PC-3 (cell line): Measurements from ENCODE around the gene KCNG4. TPM values are rescaled to one million over a fixed set of nuclear protein-coding genes. Genes with fewer than 3 reads are reported as not detected.

Source experiments
- ATAC-seq: fragments of 200-7000 bp; cut with Tn5 transposase; 2 replicates; pipeline ENCODE4 v1.9.1; 2020; ENCODE audit warnings: mild to moderate bottlenecking, moderate library complexity
- BruUV-seq: library from RNA; stranded (reverse); fragments of 400-500 nt; replicated peaks from 2 replicates; lab custom pipeline; 2021; lab: Mats Ljungman, UMichigan
- CTCF ChIA-PET: fragments of 300-600 bp; sonication (Branson Sonifier 250); formaldehyde crosslinking; loops from one replicate; lab custom pipeline; 2022; ENCODE audit warnings: antibody characterized with exemption; lab: Charles Lee
- POLR2A ChIA-PET: fragments of 300-600 bp; sonication (Branson Sonifier 250); formaldehyde crosslinking; loops from one replicate; lab custom pipeline; 2022; ENCODE audit warnings: antibody characterized with exemption; ENCODE audit not compliant: unreplicated experiment; lab: Charles Lee
- DNase-seq: peaks from one replicate; pipeline ENCODE4 v3.0.0-alpha.2; 2015
- H2AFZ ChIP-seq: fragments of 300-600 bp; sonication (generic); 2 replicates; pipeline ENCODE4 v1.6.0; 2016; ENCODE audit warnings: antibody characterized with exemption, low read length
- H3F3A ChIP-seq: fragments of 300-600 bp; sonication (generic); one replicate; pipeline ENCODE4 v1.6.0; 2017; ENCODE audit warnings: antibody characterized with exemption, low read length, control low read depth, mild to moderate bottlenecking; ENCODE audit not compliant: unreplicated experiment
- H3K27ac ChIP-seq: fragments of 300-600 bp; sonication (generic); 2 replicates; pipeline ENCODE4 v1.5.1; 2016; ENCODE audit warnings: mild to moderate bottlenecking, low read length
- H3K27me3 ChIP-seq: fragments of 300-600 bp; sonication (generic); 2 replicates; pipeline ENCODE4 v1.6.1; 2016; ENCODE audit warnings: low read length, mixed read lengths
- H3K36me3 ChIP-seq: fragments of 300-600 bp; sonication (generic); 2 replicates; pipeline ENCODE4 v1.6.1; 2016; ENCODE audit warnings: low read depth, mixed run types, low read length, mixed read lengths
- H3K4me1 ChIP-seq: fragments of 300-600 bp; sonication (generic); 2 replicates; pipeline ENCODE4 v1.5.1; 2016; ENCODE audit warnings: low read length; ENCODE audit not compliant: insufficient read depth
- H3K4me2 ChIP-seq: fragments of 300-600 bp; sonication (generic); 2 replicates; pipeline ENCODE4 v1.6.0; 2016; ENCODE audit warnings: low read length
- H3K4me3 ChIP-seq: fragments of 300-600 bp; sonication (generic); 2 replicates; pipeline ENCODE4 v1.5.1; 2016; ENCODE audit warnings: mild to moderate bottlenecking, low read length, mixed read lengths
- H3K79me2 ChIP-seq: fragments of 300-600 bp; sonication (generic); 2 replicates; pipeline ENCODE4 v1.6.1; 2017; ENCODE audit warnings: low read length, mixed read lengths
- H3K9ac ChIP-seq: fragments of 300-600 bp; sonication (generic); 2 replicates; pipeline ENCODE4 v1.6.0; 2016; ENCODE audit warnings: mild to moderate bottlenecking, low read length
- H3K9me2 ChIP-seq: fragments of 300-600 bp; sonication (generic); replicated peaks from 2 replicates; pipeline ENCODE4 v1.6.1; 2016; ENCODE audit warnings: mixed run types, low read length, mixed read lengths
- H3K9me3 ChIP-seq: fragments of 300-600 bp; sonication (generic); 2 replicates; pipeline ENCODE4 v1.6.1; 2016; ENCODE audit warnings: low read length, mixed read lengths
- H4K20me1 ChIP-seq: fragments of 300-600 bp; sonication (generic); 2 replicates; pipeline ENCODE4 v1.6.1; 2016; ENCODE audit warnings: low read length, mixed read lengths
- EZH2 ChIP-seq: fragments of 300-600 bp; sonication (generic); IDR thresholded peaks from one replicate; pipeline ENCODE4 v1.6.1; 2017; ENCODE audit warnings: antibody characterized with exemption, mild to moderate bottlenecking, low read length; ENCODE audit not compliant: unreplicated experiment
- EZH2phosphoT487 ChIP-seq: fragments of 300-600 bp; sonication (generic); IDR thresholded peaks from 2 replicates; pipeline ENCODE4 v1.6.1; 2018; ENCODE audit warnings: mild to moderate bottlenecking, antibody characterized with exemption, low read length, borderline replicate concordance
- intact Hi-C: fragments of 100-400 bp; cut with micrococcal nuclease; formaldehyde crosslinking; loops from 2 replicates; pipeline ENCODE4 v1.9.0; 2023
- total RNA-seq: library from RNA; depleted of rRNA; stranded (reverse); fragments of >200 nt; gene quantifications from 2 replicates; pipeline ENCODE4 v1.2.3, GENCODE V29; 2014
- TF ChIP-seq, protein P1 (sequence below): fragments of 300-600 bp; sonication (generic); conservative IDR thresholded peaks from 2 replicates; pipeline ENCODE4 v1.5.1; 2017; ENCODE audit warnings: antibody characterized with exemption, low read depth, mild to moderate bottlenecking, low read length

The KCNG4 gene
- total RNA-seq, 1 experiment from 2014 or later, result 0.04 TPM

DNA sequence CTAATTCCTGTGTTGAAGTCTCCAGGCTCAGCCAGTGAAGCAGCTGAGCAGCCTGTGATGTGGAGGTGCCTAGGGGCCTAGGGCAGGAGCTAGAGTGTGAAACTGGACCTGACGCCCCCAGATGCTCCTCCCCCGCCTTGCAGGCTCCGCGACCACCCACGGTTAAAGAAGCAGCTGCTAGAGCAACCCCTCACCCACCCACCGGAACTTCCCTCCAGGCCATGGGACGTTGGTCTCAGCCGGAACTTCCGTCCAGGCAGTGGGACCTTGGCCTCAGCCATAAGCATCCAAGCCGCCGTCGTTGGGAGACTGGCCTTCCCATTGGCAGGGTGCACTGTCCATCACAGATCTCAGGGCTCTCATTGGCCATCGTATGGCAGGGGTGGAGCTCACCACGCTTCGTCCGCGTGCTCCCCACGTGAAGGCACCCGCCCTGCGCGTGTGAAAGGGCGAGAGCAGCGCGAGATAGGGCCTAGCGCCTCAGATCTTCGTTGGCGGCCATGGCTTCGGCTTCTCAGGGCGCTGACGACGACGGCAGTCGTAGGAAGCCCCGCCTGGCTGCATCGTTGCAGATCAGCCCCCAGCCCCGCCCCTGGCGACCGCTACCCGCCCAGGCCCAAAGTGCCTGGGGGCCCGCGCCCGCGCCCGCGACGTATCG, 49.0 kb downstream of the KCNG4 start, which contains the start of gene ADAD2:
ADAD2 (plus strand) TSS at position 427 of the 658 bp plus-strand sequence; CDS start at position 501, 74 bp downstream.
- peaks cover 9% of the 10 kb centered on the region for H3K79me2 ChIP-seq
- H3K4me1 ChIP-seq, result no peaks in the 10 kb centered on the region
- no peak within 1 kb of the TSS for H2AFZ ChIP-seq
- H3K36me3 ChIP-seq, result no peaks in the 10 kb centered on the region
- ChIA-PET CTCF (no interaction called here), POLR2A (no interaction called here)
- no peak within 1 kb of the TSS for H3K4me3 ChIP-seq
- BruUV-seq, result no TSS peak
- no peak within 1 kb of the TSS for H3K27ac ChIP-seq
- no peaks in the 10 kb centered on the region for H3K27me3 ChIP-seq
- no peaks in the 10 kb centered on the region for H3K9me2 ChIP-seq
- ATAC-seq (no peak), DNase-seq (no peak)
- no peaks in the 10 kb centered on the region for H3F3A ChIP-seq
- TF ChIP-seq, protein P1, sequence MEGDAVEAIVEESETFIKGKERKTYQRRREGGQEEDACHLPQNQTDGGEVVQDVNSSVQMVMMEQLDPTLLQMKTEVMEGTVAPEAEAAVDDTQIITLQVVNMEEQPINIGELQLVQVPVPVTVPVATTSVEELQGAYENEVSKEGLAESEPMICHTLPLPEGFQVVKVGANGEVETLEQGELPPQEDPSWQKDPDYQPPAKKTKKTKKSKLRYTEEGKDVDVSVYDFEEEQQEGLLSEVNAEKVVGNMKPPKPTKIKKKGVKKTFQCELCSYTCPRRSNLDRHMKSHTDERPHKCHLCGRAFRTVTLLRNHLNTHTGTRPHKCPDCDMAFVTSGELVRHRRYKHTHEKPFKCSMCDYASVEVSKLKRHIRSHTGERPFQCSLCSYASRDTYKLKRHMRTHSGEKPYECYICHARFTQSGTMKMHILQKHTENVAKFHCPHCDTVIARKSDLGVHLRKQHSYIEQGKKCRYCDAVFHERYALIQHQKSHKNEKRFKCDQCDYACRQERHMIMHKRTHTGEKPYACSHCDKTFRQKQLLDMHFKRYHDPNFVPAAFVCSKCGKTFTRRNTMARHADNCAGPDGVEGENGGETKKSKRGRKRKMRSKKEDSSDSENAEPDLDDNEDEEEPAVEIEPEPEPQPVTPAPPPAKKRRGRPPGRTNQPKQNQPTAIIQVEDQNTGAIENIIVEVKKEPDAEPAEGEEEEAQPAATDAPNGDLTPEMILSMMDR, result no peak
- TF ChIP-seq EZH2 (no peak), EZH2phosphoT487 (no peak)
- no peak within 1 kb of the TSS for H3K4me2 ChIP-seq
- H3K9ac ChIP-seq, result no peak within 1 kb of the TSS
- no peaks in the 10 kb centered on the region for H4K20me1 ChIP-seq
- no peaks in the 10 kb centered on the region for H3K9me3 ChIP-seq
- intact Hi-C loops, result no loop called here

- Histone ChIP-seq H3K9me2 (no peaks in the 10 kb centered on the region), H3K36me3 (no peaks in the 10 kb centered on the region; the same call in 1 of the 2 replicates), H3K9ac (peak within 1 kb of the TSS; percentile 97), H2AFZ (peak within 1 kb of the TSS; percentile 94), H3K27me3 (no peaks in the 10 kb centered on the region), H3K4me3 (peak within 1 kb of the TSS; percentile 95), H3K9me3 (no peaks in the 10 kb centered on the region), H3K4me1 (no peaks in the 10 kb centered on the region), H3F3A (no peaks in the 10 kb centered on the region), H4K20me1 (no peaks in the 10 kb centered on the region), H3K79me2 (peaks cover 28% of the 10 kb centered on the region), H3K27ac (no peak within 1 kb of the TSS), H3K4me2 (peak within 1 kb of the TSS; percentile 80)
- ChIA-PET POLR2A (interaction anchor here (0.6 kb wide), 1 partner anchor 253 kb away, joined by 3 read pairs; no protein-coding TSS in a partner anchor), CTCF (interaction anchor here (0.5 to 1.4 kb wide), 13 partner anchors 8 to 381 kb away, joined by 3 to 8 read pairs (median 3); partner anchors contain the start of genes KCNG4 and MBTPS1)
- TF ChIP-seq EZH2phosphoT487, result no peak
- TF ChIP-seq, protein P1, result peak; percentile 85
- intact Hi-C loops, result loop anchor here (1.0 kb wide), 1 partner anchor 42 kb away; the partner anchor contains the start of genes DNAAF1 and HSDL1
- DNase-seq (peak; percentile 92), ATAC-seq (peak; percentile 92)
- no TSS peak for BruUV-seq
Measured at GRCh38 chr16:84186685-84187437, 53.0 kb downstream of the KCNG4 start, which contains the start of gene TAF1C. TAF1C (minus strand) TSS chr16:84187057; CDS start chr16:84184988, 2,069 bp downstream.
